PC-3 (cell line): ENCODE data around the gene IRF8. TPM values are rescaled to one million over a fixed set of nuclear protein-coding genes. Genes with fewer than 3 reads are reported as not detected.
"Not testable (repeated sequence)": the region's sequence is repeated elsewhere in the genome, so short reads cannot be mapped to it uniquely, and the experiment has no call there.

Experiments used
- ATAC-seq: fragments of 200-7000 bp; cut with Tn5 transposase; 2 replicates; pipeline ENCODE4 v1.9.1; 2020; ENCODE audit warnings: mild to moderate bottlenecking, moderate library complexity
- BruUV-seq: library from RNA; stranded (reverse); fragments of 400-500 nt; replicated peaks from 2 replicates; lab custom pipeline; 2021; lab: Mats Ljungman, UMichigan
- CTCF ChIA-PET: fragments of 300-600 bp; sonication (Branson Sonifier 250); formaldehyde crosslinking; loops from one replicate; lab custom pipeline; 2022; ENCODE audit warnings: antibody characterized with exemption; lab: Charles Lee
- POLR2A ChIA-PET: fragments of 300-600 bp; sonication (Branson Sonifier 250); formaldehyde crosslinking; loops from one replicate; lab custom pipeline; 2022; ENCODE audit warnings: antibody characterized with exemption; ENCODE audit not compliant: unreplicated experiment; lab: Charles Lee
- DNase-seq: peaks from one replicate; pipeline ENCODE4 v3.0.0-alpha.2; 2015
- H2AFZ ChIP-seq: fragments of 300-600 bp; sonication (generic); 2 replicates; pipeline ENCODE4 v1.6.0; 2016; ENCODE audit warnings: antibody characterized with exemption, low read length
- H3F3A ChIP-seq: fragments of 300-600 bp; sonication (generic); one replicate; pipeline ENCODE4 v1.6.0; 2017; ENCODE audit warnings: antibody characterized with exemption, low read length, control low read depth, mild to moderate bottlenecking; ENCODE audit not compliant: unreplicated experiment
- H3K27ac ChIP-seq: fragments of 300-600 bp; sonication (generic); 2 replicates; pipeline ENCODE4 v1.5.1; 2016; ENCODE audit warnings: mild to moderate bottlenecking, low read length
- H3K27me3 ChIP-seq: fragments of 300-600 bp; sonication (generic); 2 replicates; pipeline ENCODE4 v1.6.1; 2016; ENCODE audit warnings: low read length, mixed read lengths
- H3K36me3 ChIP-seq: fragments of 300-600 bp; sonication (generic); 2 replicates; pipeline ENCODE4 v1.6.1; 2016; ENCODE audit warnings: low read depth, mixed run types, low read length, mixed read lengths
- H3K4me1 ChIP-seq: fragments of 300-600 bp; sonication (generic); 2 replicates; pipeline ENCODE4 v1.5.1; 2016; ENCODE audit warnings: low read length; ENCODE audit not compliant: insufficient read depth
- H3K4me2 ChIP-seq: fragments of 300-600 bp; sonication (generic); 2 replicates; pipeline ENCODE4 v1.6.0; 2016; ENCODE audit warnings: low read length
- H3K4me3 ChIP-seq: fragments of 300-600 bp; sonication (generic); 2 replicates; pipeline ENCODE4 v1.5.1; 2016; ENCODE audit warnings: mild to moderate bottlenecking, low read length, mixed read lengths
- H3K79me2 ChIP-seq: fragments of 300-600 bp; sonication (generic); 2 replicates; pipeline ENCODE4 v1.6.1; 2017; ENCODE audit warnings: low read length, mixed read lengths
- H3K9ac ChIP-seq: fragments of 300-600 bp; sonication (generic); 2 replicates; pipeline ENCODE4 v1.6.0; 2016; ENCODE audit warnings: mild to moderate bottlenecking, low read length
- H3K9me2 ChIP-seq: fragments of 300-600 bp; sonication (generic); replicated peaks from 2 replicates; pipeline ENCODE4 v1.6.1; 2016; ENCODE audit warnings: mixed run types, low read length, mixed read lengths
- H3K9me3 ChIP-seq: fragments of 300-600 bp; sonication (generic); 2 replicates; pipeline ENCODE4 v1.6.1; 2016; ENCODE audit warnings: low read length, mixed read lengths
- H4K20me1 ChIP-seq: fragments of 300-600 bp; sonication (generic); 2 replicates; pipeline ENCODE4 v1.6.1; 2016; ENCODE audit warnings: low read length, mixed read lengths
- CTCF ChIP-seq: fragments of 300-600 bp; sonication (generic); conservative IDR thresholded peaks from 2 replicates; pipeline ENCODE4 v1.5.1; 2017; ENCODE audit warnings: antibody characterized with exemption, low read depth, mild to moderate bottlenecking, low read length
- EZH2 ChIP-seq: fragments of 300-600 bp; sonication (generic); IDR thresholded peaks from one replicate; pipeline ENCODE4 v1.6.1; 2017; ENCODE audit warnings: antibody characterized with exemption, mild to moderate bottlenecking, low read length; ENCODE audit not compliant: unreplicated experiment
- EZH2phosphoT487 ChIP-seq: fragments of 300-600 bp; sonication (generic); IDR thresholded peaks from 2 replicates; pipeline ENCODE4 v1.6.1; 2018; ENCODE audit warnings: mild to moderate bottlenecking, antibody characterized with exemption, low read length, borderline replicate concordance
- intact Hi-C: fragments of 100-400 bp; cut with micrococcal nuclease; formaldehyde crosslinking; loops from 2 replicates; pipeline ENCODE4 v1.9.0; 2023
- total RNA-seq: library from RNA; depleted of rRNA; stranded (reverse); fragments of >200 nt; gene quantifications from 2 replicates; pipeline ENCODE4 v1.2.3, GENCODE V29; 2014

Gene IRF8
- total RNA-seq, 1 experiment from 2014 or later: not detected

- no peak for ATAC-seq
- CTCF ChIA-PET: no interaction called here
- no peaks in the 10 kb centered on the region for H3K9me2 ChIP-seq
Measured at GRCh38 chr16:85856585-85856984, 42.4 kb upstream of the IRF8 start.

GRCh38 chr16:85857406-85857805, 41.6 kb upstream of the IRF8 start:
- no peak for TF ChIP-seq EZH2
- TF ChIP-seq EZH2phosphoT487: no peak
- TF ChIP-seq CTCF: no peak
- CTCF ChIA-PET: no interaction called here
- H3K4me3 ChIP-seq: no peak overlapping the region

More at GRCh38 chr16:85856585-85856984, 42.4 kb upstream of the IRF8 start:
- TF ChIP-seq CTCF (no peak), EZH2 (no peak), EZH2phosphoT487 (no peak)
- DNase-seq: no peak
- H3K4me3 ChIP-seq: no peak overlapping the region
- H3K9me3 ChIP-seq: no peaks in the 10 kb centered on the region
- H3K27me3 ChIP-seq: peaks cover 31% of the 10 kb centered on the region
- H4K20me1 ChIP-seq: no peaks in the 10 kb centered on the region
- H3F3A ChIP-seq: no peaks in the 10 kb centered on the region
- no peak overlapping the region for H2AFZ ChIP-seq
- POLR2A ChIA-PET: no interaction called here
- H3K4me1 ChIP-seq: no peaks in the 10 kb centered on the region
- no peak overlapping the region for H3K9ac ChIP-seq
- no TSS peak for BruUV-seq
- intact Hi-C loops: no loop called here
- H3K27ac ChIP-seq: no peak overlapping the region
- no peaks in the 10 kb centered on the region for H3K79me2 ChIP-seq
- no peak overlapping the region for H3K4me2 ChIP-seq
- H3K36me3 ChIP-seq: no peaks in the 10 kb centered on the region

GRCh38 chr16:85858571-85858970, 40.4 kb upstream of the IRF8 start:
- H3K4me3 ChIP-seq, ATAC-seq, BruUV-seq, intact Hi-C loops, H3K36me3 ChIP-seq, H3K27ac ChIP-seq, POLR2A ChIA-PET, H3K9me2 ChIP-seq, CTCF ChIA-PET, DNase-seq, H3K4me2 ChIP-seq, H3K9ac ChIP-seq, H3K79me2 ChIP-seq, H3K4me1 ChIP-seq, H3F3A ChIP-seq, H4K20me1 ChIP-seq, H2AFZ ChIP-seq, H3K9me3 ChIP-seq: not testable (repeated sequence)
- peaks cover 22% of the 10 kb centered on the region for H3K27me3 ChIP-seq

More at GRCh38 chr16:85857406-85857805, 41.6 kb upstream of the IRF8 start:
- no peaks in the 10 kb centered on the region for H3K9me2 ChIP-seq
- H3K79me2 ChIP-seq: no peaks in the 10 kb centered on the region
- no peak overlapping the region for H3K9ac ChIP-seq
- no peak overlapping the region for H3K27ac ChIP-seq
- H3K27me3 ChIP-seq: peaks cover 27% of the 10 kb centered on the region
- H3F3A ChIP-seq: no peaks in the 10 kb centered on the region
- H2AFZ ChIP-seq: no peak overlapping the region
- no peaks in the 10 kb centered on the region for H4K20me1 ChIP-seq
- POLR2A ChIA-PET: no interaction called here
- ATAC-seq: no peak
- H3K4me2 ChIP-seq: no peak overlapping the region
- H3K36me3 ChIP-seq: no peaks in the 10 kb centered on the region
- no peak for DNase-seq
- intact Hi-C loops: no loop called here
- BruUV-seq: no TSS peak
- no peaks in the 10 kb centered on the region for H3K9me3 ChIP-seq
- H3K4me1 ChIP-seq: no peaks in the 10 kb centered on the region
